ENCODE data around the gene C6orf118.

DNA sequence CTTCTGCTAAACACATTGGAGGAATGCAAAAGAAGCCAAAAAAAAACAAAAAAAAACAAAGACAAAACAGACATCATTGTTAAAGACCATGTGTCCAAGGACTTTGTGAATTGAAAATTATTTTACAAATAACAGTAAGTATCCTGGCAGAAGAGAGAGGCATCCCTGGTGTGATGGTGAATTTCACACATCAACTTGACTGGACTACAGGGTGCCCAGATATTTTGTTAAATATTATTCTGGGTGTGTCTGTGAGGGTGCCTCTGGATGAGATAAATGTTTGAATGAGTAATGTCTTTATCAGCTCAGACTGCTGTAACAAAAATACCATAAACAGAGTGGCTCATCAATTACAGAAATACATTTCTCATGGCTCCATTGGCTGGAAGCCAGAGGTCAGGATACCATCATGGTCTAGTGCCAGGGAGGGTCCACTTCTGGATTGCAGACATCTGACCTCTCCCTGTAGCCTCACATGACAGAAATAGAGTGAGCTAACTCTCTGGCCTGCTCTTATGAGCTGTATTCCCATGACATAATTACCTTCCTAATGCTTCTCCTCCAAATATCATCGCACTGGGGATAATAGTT is 12.2 kb upstream of the C6orf118 start:
- TF ChIP-seq CTCF (IDR thresholded peaks at IDR 0.05; ENCODE audit: low read depth, low read length, poor library complexity, severe bottlenecking): no peak
- TF ChIP-seq EZH2phosphoT487 (IDR thresholded peaks at IDR 0.05; ENCODE audit: borderline replicate concordance, low read length): no peak

All from DOHH2 (cell line).